GM04504 (cell line): ENCODE data around the gene FGD5.
"Not testable (repeated sequence)": the region's sequence is repeated elsewhere in the genome, so short reads cannot be mapped to it uniquely, and the experiment has no call there.

Source experiments
- DNase-seq: peaks from one replicate; pipeline ENCODE4 v3.0.0-alpha.2; 2012; ENCODE audit warnings: low read depth

Gene FGD5

GRCh38 chr3:14805961-14806537 lies 12.7 kb upstream of the FGD5 start:
- no peak for DNase-seq

GRCh38 chr3:14806641-14807263 lies 12.0 kb upstream of the FGD5 start:
- DNase-seq: no peak

GRCh38 chr3:14808025-14808424 lies 10.7 kb upstream of the FGD5 start:
- DNase-seq: no peak

GRCh38 chr3:14808502-14809266 lies 10.1 kb upstream of the FGD5 start:
- DNase-seq: no peak

GRCh38 chr3:14809611-14810010 lies 9.2 kb upstream of the FGD5 start:
- DNase-seq: not testable (repeated sequence)

- DNase-seq: no peak
Measured at GRCh38 chr3:14810070-14810791, 8.5 kb upstream of the FGD5 start.

GRCh38 chr3:14810801-14811661 lies 7.7 kb upstream of the FGD5 start:
- no peak for DNase-seq

GRCh38 chr3:14811684-14812083 lies 7.1 kb upstream of the FGD5 start:
- DNase-seq: no peak

- no peak for DNase-seq
Measured at GRCh38 chr3:14812196-14812790, 6.5 kb upstream of the FGD5 start.

- no peak for DNase-seq
Measured at GRCh38 chr3:14814411-14814871, 4.3 kb upstream of the FGD5 start.

GRCh38 chr3:14816359-14816758 lies 2.4 kb upstream of the FGD5 start:
- no peak for DNase-seq

GRCh38 chr3:14819671-14820070 lies 909 bp downstream of the FGD5 start:
- no peak for DNase-seq

- DNase-seq: no peak
Measured at GRCh38 chr3:14820156-14820555, 1.4 kb downstream of the FGD5 start.

GRCh38 chr3:14821151-14821550 lies 2.4 kb downstream of the FGD5 start:
- no peak for DNase-seq

- no peak for DNase-seq
Measured at GRCh38 chr3:14822134-14822533, 3.4 kb downstream of the FGD5 start.

GRCh38 chr3:14822670-14823390 lies 4.1 kb downstream of the FGD5 start:
- DNase-seq: no peak

GRCh38 chr3:14823393-14823792 lies 4.6 kb downstream of the FGD5 start:
- DNase-seq: no peak

GRCh38 chr3:14823910-14824629 lies 5.3 kb downstream of the FGD5 start:
- DNase-seq: no peak

GRCh38 chr3:14824646-14825045 lies 5.9 kb downstream of the FGD5 start:
- DNase-seq: no peak

- DNase-seq: no peak
Measured at GRCh38 chr3:14826069-14826468, 7.3 kb downstream of the FGD5 start.
